MM.1S (cell line): ENCODE measurements around the gene TNFRSF1A.

Experiments used
- EZH2phosphoT487 ChIP-seq: fragments of 300-600 bp; sonication (generic); IDR thresholded peaks from 2 replicates; pipeline ENCODE4 v1.6.1; 2018; ENCODE audit warnings: antibody characterized with exemption, low read length
- TF ChIP-seq, protein P1 (sequence below): fragments of 300-600 bp; sonication (generic); IDR thresholded peaks from 2 replicates; pipeline ENCODE4 v1.5.1; 2016; ENCODE audit warnings: antibody characterized with exemption, low read length, mixed read lengths

DNA sequence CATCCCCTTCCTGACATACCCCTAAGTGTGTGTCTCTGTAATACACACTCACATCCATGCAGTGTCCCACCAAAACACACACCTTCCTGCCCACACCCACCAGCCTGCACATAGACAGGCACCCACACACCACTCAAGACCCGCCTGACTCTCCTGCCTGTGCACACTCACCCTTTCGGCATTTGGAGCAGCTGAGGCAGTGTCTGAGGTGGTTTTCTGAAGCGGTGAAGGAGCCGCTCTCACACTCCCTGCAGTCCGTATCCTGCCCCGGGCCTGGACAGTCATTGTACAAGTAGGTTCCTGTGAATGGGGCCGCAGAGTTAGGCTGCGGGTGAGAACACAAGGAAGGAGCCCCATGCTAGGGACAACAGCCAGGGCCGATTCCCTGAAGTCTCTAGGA, 8.3 kb downstream of the TNFRSF1A start:
- TF ChIP-seq, protein P1, sequence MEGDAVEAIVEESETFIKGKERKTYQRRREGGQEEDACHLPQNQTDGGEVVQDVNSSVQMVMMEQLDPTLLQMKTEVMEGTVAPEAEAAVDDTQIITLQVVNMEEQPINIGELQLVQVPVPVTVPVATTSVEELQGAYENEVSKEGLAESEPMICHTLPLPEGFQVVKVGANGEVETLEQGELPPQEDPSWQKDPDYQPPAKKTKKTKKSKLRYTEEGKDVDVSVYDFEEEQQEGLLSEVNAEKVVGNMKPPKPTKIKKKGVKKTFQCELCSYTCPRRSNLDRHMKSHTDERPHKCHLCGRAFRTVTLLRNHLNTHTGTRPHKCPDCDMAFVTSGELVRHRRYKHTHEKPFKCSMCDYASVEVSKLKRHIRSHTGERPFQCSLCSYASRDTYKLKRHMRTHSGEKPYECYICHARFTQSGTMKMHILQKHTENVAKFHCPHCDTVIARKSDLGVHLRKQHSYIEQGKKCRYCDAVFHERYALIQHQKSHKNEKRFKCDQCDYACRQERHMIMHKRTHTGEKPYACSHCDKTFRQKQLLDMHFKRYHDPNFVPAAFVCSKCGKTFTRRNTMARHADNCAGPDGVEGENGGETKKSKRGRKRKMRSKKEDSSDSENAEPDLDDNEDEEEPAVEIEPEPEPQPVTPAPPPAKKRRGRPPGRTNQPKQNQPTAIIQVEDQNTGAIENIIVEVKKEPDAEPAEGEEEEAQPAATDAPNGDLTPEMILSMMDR: no peak
- TF ChIP-seq EZH2phosphoT487: no peak
